HCT116 (cell line): Measurements from ENCODE around the gene SEMA4A. TPM values are rescaled to one million over a fixed set of nuclear protein-coding genes. Genes with fewer than 3 reads are reported as not detected.

Experiments used
- ATAC-seq: fragments of 200-7000 bp; cut with Tn5 transposase; 2 replicates; pipeline ENCODE4 v1.9.1; 2020; ENCODE audit warnings: mild to moderate bottlenecking, moderate library complexity
- BruUV-seq: library from RNA; stranded (reverse); fragments of 400-500 nt; replicated peaks from 2 replicates; lab custom pipeline; 2021; lab: Mats Ljungman, UMichigan
- CTCF ChIA-PET: fragments of 300-600 bp; sonication (Branson Sonifier 250); formaldehyde crosslinking; loops from one replicate; lab custom pipeline; 2021; ENCODE audit warnings: antibody characterized with exemption; lab: Charles Lee
- POLR2A ChIA-PET: fragments of 300-600, 350-600 bp; sonication (Branson Sonifier 250); formaldehyde crosslinking; loops from one replicate; lab custom pipeline; 2021; ENCODE audit warnings: antibody characterized with exemption; lab: Charles Lee
- RAD21 ChIA-PET, 2 experiments: fragments of 300-600 bp; sonication (Branson Sonifier 250); formaldehyde crosslinking; loops; one replicate each; lab custom pipeline; 2023; ENCODE audit warnings: low total read pairs in 2 of 2; ENCODE audit not compliant: uncharacterized antibody in 2 of 2, unreplicated experiment in 2 of 2, low non-redundant PET in 1 of 2; lab: Charles Lee
- DNase-seq: peaks from one replicate; pipeline ENCODE4 v3.0.0-alpha.2; 2010; ENCODE audit warnings: low read depth, low spot score
- H2AFZ ChIP-seq: fragments of 200-600 bp; shearing (Covaris generic), sonication (generic); 2 replicates; pipeline ENCODE4 v1.6.1; 2017; ENCODE audit warnings: low read depth, mixed run types, mixed read lengths, antibody characterized with exemption, low read length; ENCODE audit not compliant: poor library complexity, severe bottlenecking
- H3K27ac ChIP-seq: 2 replicates; pipeline ENCODE4 v1.5.1; 2012; ENCODE audit warnings: low read depth, low read length
- H3K27me3 ChIP-seq: fragments of 200-600 bp; sonication (generic); 2 replicates; pipeline ENCODE4 v1.6.1; 2016; ENCODE audit warnings: mixed run types, low read length, mixed read lengths; ENCODE audit not compliant: insufficient read depth
- H3K36me3 ChIP-seq, 2 experiments: fragments of 200-500 bp in 1 of 2; fragments of 200-600 bp in 1 of 2; sonication (Bioruptor generic) in 1 of 2; sonication (generic) in 1 of 2; 2 replicates each; pipeline versions ENCODE4 v1.5.1 to v1.6.1; 2014 to 2016; ENCODE audit warnings: low read length in 2 of 2, inconsistent platforms in 1 of 2, mixed read lengths in 1 of 2, mixed run types in 1 of 2; ENCODE audit not compliant: insufficient read depth in 2 of 2, control insufficient read depth in 1 of 2
- H3K4me1 ChIP-seq, 2 experiments: fragments of 200-600 bp in 1 of 2; sonication (generic) in 1 of 2; 2 replicates each; pipeline versions ENCODE4 v1.5.1 to v1.6.1; 2012 to 2017; ENCODE audit warnings: low read length in 2 of 2, inconsistent platforms in 1 of 2, mild to moderate bottlenecking in 1 of 2, mixed read lengths in 1 of 2, mixed run types in 1 of 2, moderate library complexity in 1 of 2; ENCODE audit not compliant: insufficient read depth in 2 of 2, control insufficient read depth in 1 of 2
- H3K4me2 ChIP-seq: fragments of 200-600 bp; sonication (generic); 2 replicates; pipeline ENCODE4 v1.6.1; 2017; ENCODE audit warnings: mixed run types, low read length, mixed read lengths
- H3K4me3 ChIP-seq, 2 experiments: fragments of 200-600 bp in 1 of 2; sonication (generic) in 1 of 2; replicated peaks in 1 of 2; 2 replicates each; pipeline ENCODE4 v1.5.1; 2011 to 2016; ENCODE audit warnings: low read length in 2 of 2, control low read depth in 1 of 2, low read depth in 1 of 2, mild to moderate bottlenecking in 1 of 2, mixed read lengths in 1 of 2, mixed run types in 1 of 2
- H3K79me2 ChIP-seq: fragments of 200-600 bp; sonication (generic); 2 replicates; pipeline ENCODE4 v1.6.1; 2017; ENCODE audit warnings: mild to moderate bottlenecking, mixed run types, low read length, moderate library complexity, mixed read lengths; ENCODE audit not compliant: insufficient read depth
- H3K9ac ChIP-seq: fragments of 200-600 bp; sonication (generic); 2 replicates; pipeline ENCODE4 v1.6.1; 2016; ENCODE audit warnings: low read length, mixed read lengths
- H3K9me2 ChIP-seq: fragments of 200-600 bp; sonication (generic), shearing (Covaris generic); 2 replicates; pipeline ENCODE4 v1.6.1; 2017; ENCODE audit warnings: mixed run types, mild to moderate bottlenecking, moderate library complexity; ENCODE audit not compliant: insufficient read depth
- H3K9me3 ChIP-seq, 2 experiments: fragments of 200-500 bp in 1 of 2; fragments of 200-600 bp in 1 of 2; sonication (Bioruptor generic) in 1 of 2; sonication (generic) in 1 of 2; 2 replicates each; pipeline ENCODE4 v1.6.1; 2014 to 2017; ENCODE audit warnings: low read length in 2 of 2, mixed read lengths in 2 of 2, inconsistent platforms in 1 of 2, low read depth in 1 of 2, mild to moderate bottlenecking in 1 of 2, mixed run types in 1 of 2, moderate library complexity in 1 of 2; ENCODE audit not compliant: control insufficient read depth in 1 of 2, insufficient read depth in 1 of 2
- H4K20me1 ChIP-seq: fragments of 200-600 bp; sonication (generic), shearing (Covaris generic); 2 replicates; pipeline ENCODE4 v1.6.1; 2017; ENCODE audit warnings: mixed run types, mild to moderate bottlenecking, moderate library complexity; ENCODE audit not compliant: insufficient read depth
- ATF3 ChIP-seq: IDR thresholded peaks from 2 replicates; pipeline ENCODE4 v1.6.1; 2012
- CBX3 ChIP-seq: IDR thresholded peaks from 2 replicates; pipeline ENCODE4 v1.6.1; 2012; ENCODE audit warnings: low read depth
- ELF1 ChIP-seq: IDR thresholded peaks from 2 replicates; pipeline ENCODE4 v1.6.1; 2012; ENCODE audit warnings: low read depth, borderline replicate concordance
- EZH2phosphoT487 ChIP-seq: fragments of 200-600 bp; IDR thresholded peaks from 2 replicates; pipeline ENCODE4 v1.6.1; 2018; ENCODE audit warnings: antibody characterized with exemption, borderline replicate concordance
- FOSL1 ChIP-seq: IDR thresholded peaks from 2 replicates; pipeline ENCODE4 v1.6.1; 2012; ENCODE audit warnings: low read depth
- JUND ChIP-seq: IDR thresholded peaks from 2 replicates; pipeline ENCODE4 v1.6.1; 2012
- MAX ChIP-seq: IDR thresholded peaks from 2 replicates; pipeline ENCODE4 v1.6.1; 2012
- POLR2AphosphoS5 ChIP-seq: IDR thresholded peaks from 2 replicates; pipeline ENCODE4 v1.6.1; 2011; ENCODE audit warnings: mild to moderate bottlenecking, low read depth, low read length, moderate library complexity
- RAD21 ChIP-seq: IDR thresholded peaks from 2 replicates; pipeline ENCODE4 v1.6.1; 2012; ENCODE audit warnings: low read depth, mild to moderate bottlenecking
- REST ChIP-seq: IDR thresholded peaks from 2 replicates; pipeline ENCODE4 v1.6.1; 2012; ENCODE audit warnings: low read depth
- SIN3A ChIP-seq: IDR thresholded peaks from 2 replicates; pipeline ENCODE4 v1.6.1; 2012; ENCODE audit warnings: low read depth
- SP1 ChIP-seq: IDR thresholded peaks from 2 replicates; pipeline ENCODE4 v1.6.1; 2012; ENCODE audit warnings: low read depth
- SRF ChIP-seq: IDR thresholded peaks from 2 replicates; pipeline ENCODE4 v1.6.1; 2012; ENCODE audit warnings: low read depth
- TCF7L2 ChIP-seq: IDR thresholded peaks from 2 replicates; pipeline ENCODE4 v1.7.0; 2011; ENCODE audit warnings: borderline replicate concordance, inconsistent platforms; ENCODE audit not compliant: insufficient read depth, insufficient read length; ENCODE audit errors: extremely low read depth
- YY1 ChIP-seq: IDR thresholded peaks from 2 replicates; pipeline ENCODE4 v1.6.1; 2011; ENCODE audit warnings: low read length, low read depth, moderate library complexity, mild to moderate bottlenecking; ENCODE audit not compliant: insufficient replicate concordance; ENCODE audit errors: extremely low read depth
- ZBTB33 ChIP-seq: IDR thresholded peaks from 2 replicates; pipeline ENCODE4 v1.6.1; 2011; ENCODE audit warnings: mild to moderate bottlenecking, low read length, moderate library complexity; ENCODE audit not compliant: insufficient replicate concordance; ENCODE audit errors: extremely low read depth
- ZFX ChIP-seq: fragments of 450-650 bp; IDR thresholded peaks from 2 replicates; pipeline ENCODE4 v1.6.1; 2017
- ZNF274 ChIP-seq: fragments of 200-500 bp; sonication (Bioruptor generic); IDR thresholded peaks from 2 replicates; pipeline ENCODE4 v1.6.1; 2014; ENCODE audit warnings: mild to moderate bottlenecking, low read depth, low read length, inconsistent platforms
- intact Hi-C: fragments of 100-400 bp; cut with micrococcal nuclease; formaldehyde crosslinking; loops from 2 replicates; pipeline ENCODE4 v1.10.0; 2022
- total RNA-seq: library from RNA; stranded (reverse); gene quantifications from one replicate; pipeline ENCODE4 v1.2.1, GENCODE V29; 2021; ENCODE audit not compliant: unreplicated experiment

The SEMA4A gene
- total RNA-seq, 1 experiment from 2014 or later, result 0.39 TPM

- no TSS peak for BruUV-seq
- intact Hi-C loops, result no loop called here
Observed at GRCh38 chr1:156117414-156118176, 35.8 kb upstream of the SEMA4A start.

More at GRCh38 chr1:156117414-156118176, 35.8 kb upstream of the SEMA4A start:
- H3K27ac ChIP-seq, result peak overlapping the region; percentile 76
- H4K20me1 ChIP-seq, result peaks cover 4% of the 10 kb centered on the region; the same call in 1 of the 2 replicates
- ChIA-PET POLR2A (interaction anchor here (2.6 to 3.1 kb wide), 2 partner anchors 12 to 14 kb away, joined by 10 to 11 read pairs; no protein-coding TSS in a partner anchor), CTCF (interaction anchor here (0.9 kb wide), 1 partner anchor 21 kb away, joined by 3 read pairs; no protein-coding TSS in a partner anchor), RAD21 (no interaction called here)
- H3K9me3 ChIP-seq, result no peaks in the 10 kb centered on the region
- TF ChIP-seq RAD21 (no peak), POLR2AphosphoS5 (no peak), SIN3A (no peak), ATF3 (no peak), SRF (no peak), EZH2phosphoT487 (no peak), FOSL1 (no peak), ZFX (no peak), ZBTB33 (no peak), YY1 (no peak), ELF1 (no peak), MAX (no peak), TCF7L2 (no peak), SP1 (no peak), ZNF274 (no peak), JUND (no peak), CBX3 (no peak), REST (no peak)
- DNase-seq, result no peak
- H3K4me1 ChIP-seq, result peaks cover 78 to 86% of the 10 kb centered on the region in 2 experiments
- H3K27me3 ChIP-seq, result no peaks in the 10 kb centered on the region
- no peak overlapping the region for H2AFZ ChIP-seq
- H3K4me2 ChIP-seq, result peak overlapping the region; percentile 90
- H3K36me3 ChIP-seq, result peaks cover 0 to 11% of the 10 kb centered on the region in 2 experiments; a peak in 1 of 4 replicates
- H3K9me2 ChIP-seq, result no peaks in the 10 kb centered on the region
- peaks cover 80% of the 10 kb centered on the region for H3K79me2 ChIP-seq
- H3K4me3 ChIP-seq, result peak overlapping the region; percentile 26 to 47
- H3K9ac ChIP-seq, result peak overlapping the region; percentile 54
- no peak for ATAC-seq
